HG03378 (cell line): ENCODE data around the gene DPY19L1.
"Not testable (repeated sequence)": the region's sequence is repeated elsewhere in the genome, so short reads cannot be mapped to it uniquely, and the experiment has no call there.

Source experiments
- ATAC-seq: cut with Tn5 transposase; IDR thresholded peaks from one replicate; pipeline ENCODE4 v1.9.1; 2021; ENCODE audit warnings: mild to moderate bottlenecking, moderate library complexity; ENCODE audit not compliant: unreplicated experiment

DPY19L1 gene

DNA sequence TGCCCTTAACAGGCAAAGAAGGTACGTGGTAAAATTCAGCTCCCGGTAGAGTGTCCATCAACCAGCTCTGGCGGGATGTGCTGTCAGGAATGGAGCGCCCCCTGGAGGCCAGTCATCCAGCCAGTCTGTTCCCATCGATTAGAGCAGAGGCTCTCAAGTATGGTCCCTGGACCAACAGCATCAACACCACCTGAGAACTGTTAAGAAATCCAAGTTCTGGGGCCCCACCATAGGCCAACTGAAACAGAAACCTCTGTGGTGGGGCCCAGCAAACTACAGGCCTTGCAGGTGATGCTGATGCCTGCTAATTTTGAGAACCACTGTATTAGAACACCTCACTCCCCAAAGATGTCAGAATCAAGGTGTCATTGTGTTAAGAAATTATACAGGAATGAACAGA is 109.2 kb downstream of the DPY19L1 start:
- no peak for ATAC-seq

DNA sequence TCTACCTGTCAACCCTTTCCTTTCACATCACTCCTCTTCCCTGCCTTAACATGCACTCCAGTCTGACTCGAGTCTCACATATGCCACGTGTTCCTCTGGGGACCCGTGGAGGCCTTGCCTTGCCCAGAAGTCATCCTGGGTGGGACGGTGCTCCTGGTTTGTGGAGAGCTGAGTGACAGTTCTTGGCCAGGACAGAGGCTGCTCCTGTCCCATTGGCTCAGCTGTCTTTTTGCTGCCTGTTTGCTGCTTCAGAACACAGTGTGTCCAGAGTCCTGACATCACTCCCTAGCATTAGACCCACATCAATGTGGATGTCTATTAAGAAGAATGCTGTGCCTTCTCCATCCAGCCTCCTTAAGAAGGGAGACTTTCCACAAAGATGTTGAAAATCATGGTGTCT is 116.8 kb downstream of the DPY19L1 start:
- ATAC-seq: not testable (repeated sequence)

- not testable (repeated sequence) for ATAC-seq
These were observed 118.2 kb downstream of the DPY19L1 start for GRCh38 chr7:34919038-34919437.

DNA sequence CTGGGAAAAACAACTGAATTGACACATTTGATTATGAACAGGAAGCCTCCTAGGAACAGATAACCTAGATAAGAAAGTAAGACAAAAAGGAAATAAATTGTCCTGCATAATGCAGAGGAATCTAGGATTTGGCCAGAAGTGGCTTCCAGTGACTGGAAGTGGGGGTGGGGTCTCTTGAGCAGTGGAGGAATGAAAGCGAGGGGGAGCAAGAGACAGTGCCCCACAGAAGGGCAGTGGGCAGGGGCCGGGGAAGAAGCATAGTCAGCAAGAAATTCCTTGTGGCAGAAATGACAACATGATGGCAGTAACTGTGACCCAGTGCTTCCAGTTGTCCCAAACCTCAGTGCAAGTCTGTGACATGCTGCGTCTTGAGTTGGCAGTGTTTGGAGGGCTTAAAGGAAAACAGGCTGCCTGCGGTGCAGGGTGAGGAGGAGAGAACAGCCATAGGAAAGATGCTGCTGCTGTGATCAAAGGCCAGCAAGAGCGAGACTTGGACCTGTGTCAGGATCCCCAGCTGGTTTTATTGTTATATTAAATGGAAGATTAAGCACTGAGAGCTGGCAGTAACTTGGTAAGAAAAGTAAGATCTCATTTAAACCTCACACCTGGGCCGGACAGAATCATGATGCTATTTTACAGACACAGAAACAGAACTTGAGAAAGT is 119.0 kb downstream of the DPY19L1 start:
- ATAC-seq: not testable (repeated sequence)

- ATAC-seq: not testable (repeated sequence)
These were observed 119.8 kb downstream of the DPY19L1 start for GRCh38 chr7:34917515-34917914.

- ATAC-seq: no peak
These were observed 121.0 kb downstream of the DPY19L1 start for GRCh38 chr7:34916267-34916666.

- no peak for ATAC-seq
These were observed 125.0 kb downstream of the DPY19L1 start for GRCh38 chr7:34912236-34912635.

- not testable (repeated sequence) for ATAC-seq
These were observed 130.9 kb downstream of the DPY19L1 start for GRCh38 chr7:34906266-34906850.

- no peak for ATAC-seq
These were observed 132.3 kb downstream of the DPY19L1 start for GRCh38 chr7:34904987-34905386.

- not testable (repeated sequence) for ATAC-seq
These were observed 133.4 kb downstream of the DPY19L1 start for GRCh38 chr7:34903921-34904320.

DNA sequence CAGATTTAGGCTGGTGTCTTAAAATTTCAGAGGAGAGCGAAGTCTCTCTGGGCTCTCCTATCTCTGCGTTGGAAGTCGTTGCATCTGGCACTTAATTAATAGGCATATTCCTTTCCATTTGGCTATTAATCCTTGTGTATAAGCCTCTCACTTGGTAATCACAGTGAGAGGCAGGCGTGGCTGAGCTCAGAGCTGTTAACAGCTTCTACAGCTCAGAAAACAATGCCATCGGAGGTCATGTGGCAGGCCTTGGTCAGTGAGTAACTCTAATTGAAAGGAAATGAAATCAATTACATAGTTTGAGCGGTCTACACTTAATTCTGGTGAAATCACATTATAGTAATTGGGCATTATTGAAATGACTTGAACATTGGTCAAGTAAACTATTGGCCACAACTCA is 135.1 kb downstream of the DPY19L1 start:
- no peak for ATAC-seq

DNA sequence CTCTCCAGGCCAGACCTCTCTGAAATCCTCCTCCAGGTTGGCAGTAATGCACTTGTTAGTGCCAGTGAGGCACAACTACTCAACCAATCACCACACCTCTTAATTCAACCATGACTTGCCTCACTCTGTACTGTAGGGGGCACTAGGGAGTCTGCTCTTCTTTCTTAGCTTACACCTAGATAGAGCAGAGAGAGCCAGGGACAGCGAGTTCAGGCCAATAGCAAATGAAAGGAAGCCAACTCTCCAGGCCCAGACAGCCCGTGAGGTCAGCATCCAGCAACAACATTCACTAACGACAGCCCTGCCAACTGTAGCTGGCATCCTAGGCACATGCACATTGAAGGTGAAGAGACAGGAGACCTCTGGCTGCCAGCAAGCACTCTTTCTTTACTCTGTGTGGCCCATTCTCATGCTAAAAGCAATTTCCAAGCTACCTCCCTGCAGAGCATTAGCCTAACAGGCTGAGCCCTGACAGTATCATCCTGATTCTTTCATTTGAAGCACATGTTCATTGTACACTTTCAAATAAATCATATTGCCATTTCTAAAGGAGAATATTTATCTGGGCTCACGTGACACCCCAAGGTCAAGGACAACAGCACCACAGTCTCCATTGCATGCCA is 136.3 kb downstream of the DPY19L1 start:
- peak; percentile 56 for ATAC-seq

DNA sequence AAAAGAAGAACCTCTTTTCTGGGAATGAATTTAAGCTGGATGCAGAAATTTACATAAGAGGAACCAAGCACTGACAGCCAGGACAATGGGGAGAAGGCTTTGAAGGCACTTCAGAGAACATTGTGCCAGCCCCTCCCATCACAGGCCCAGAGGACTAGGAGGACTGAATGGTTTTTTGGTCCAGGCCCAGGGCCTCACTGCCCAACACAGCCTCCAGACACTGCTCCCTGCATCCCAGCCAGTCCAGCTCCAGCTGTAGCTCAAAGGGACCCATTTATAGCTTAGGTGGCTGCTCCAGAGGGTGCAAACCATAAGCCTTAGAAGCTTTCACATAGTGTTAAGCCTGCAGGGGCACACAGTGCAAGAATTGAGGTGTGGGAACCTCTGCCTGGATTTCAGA is 142.1 kb downstream of the DPY19L1 start:
- ATAC-seq: no peak

GRCh38 chr7:34889951-34890350 is 147.3 kb downstream of the DPY19L1 start:
- no peak for ATAC-seq

GRCh38 chr7:34886856-34887255 is 150.4 kb downstream of the DPY19L1 start:
- no peak for ATAC-seq

DNA sequence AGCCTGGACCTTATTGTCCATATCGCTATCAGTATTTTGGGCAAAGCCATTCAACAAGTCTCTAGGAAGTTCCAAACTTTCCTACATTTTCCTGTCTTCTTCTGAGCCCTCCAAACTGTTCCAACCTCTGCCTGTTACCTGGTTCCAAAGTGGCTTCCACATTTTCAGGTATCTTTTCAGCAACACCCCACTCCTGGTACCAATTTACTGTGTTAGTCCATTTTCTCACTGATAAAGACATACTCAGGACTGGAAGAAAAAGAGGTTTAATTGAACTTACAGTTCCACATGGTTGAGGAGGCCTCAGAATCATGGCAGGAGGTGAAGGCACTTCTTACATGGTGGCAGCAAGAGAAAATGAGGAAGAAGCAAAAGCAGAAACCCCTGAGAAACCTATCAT is 153.4 kb downstream of the DPY19L1 start:
- ATAC-seq: not testable (repeated sequence)

GRCh38 chr7:34879871-34880270 is 157.4 kb downstream of the DPY19L1 start:
- ATAC-seq: no peak

DNA sequence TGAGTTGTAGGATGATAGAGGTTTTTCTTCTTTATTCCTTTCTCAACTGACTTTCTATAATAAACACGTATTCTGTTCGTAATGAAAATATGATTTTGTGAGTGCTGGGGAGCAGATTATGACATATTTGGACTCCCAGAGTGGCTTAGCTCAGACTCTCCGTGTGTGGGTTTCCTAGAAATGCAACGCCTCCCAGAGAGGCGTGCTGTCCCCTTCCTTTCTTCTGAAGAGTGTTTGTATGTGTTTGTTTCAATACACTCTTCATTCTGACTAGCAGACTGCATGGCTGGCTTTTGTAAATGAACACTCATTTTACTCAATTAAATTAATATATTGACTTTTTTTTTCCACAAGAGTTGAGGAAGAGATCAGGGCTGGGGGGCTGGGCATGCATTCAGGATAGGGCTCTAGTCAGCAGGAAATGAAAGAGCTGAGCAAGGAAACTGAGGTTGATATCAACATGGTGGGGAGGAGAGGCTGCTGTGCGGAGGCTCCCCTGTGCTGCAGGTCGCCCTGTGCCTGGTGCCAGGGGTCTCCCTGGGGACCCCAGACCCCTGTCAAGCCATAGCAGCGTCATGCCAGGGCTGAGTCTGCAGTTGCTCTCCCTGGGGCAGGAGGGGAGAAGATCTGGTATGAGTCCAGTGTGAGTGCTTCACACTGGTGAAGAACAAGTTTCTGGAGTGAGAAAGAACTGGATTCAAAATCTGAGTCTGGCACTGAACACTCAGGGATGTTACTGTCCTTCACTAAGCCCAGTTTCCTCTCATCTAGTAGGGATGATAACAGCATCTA is 158.1 kb downstream of the DPY19L1 start:
- not testable (repeated sequence) for ATAC-seq
